DOHH2 (cell line): Measurements from ENCODE around the gene ZBTB43.

ENCODE experiments used
- H3F3A ChIP-seq: fragments of 200-600 bp; sonication (generic), shearing (Covaris generic); 2 replicates; pipeline ENCODE4 v1.6.0; 2016; ENCODE audit warnings: antibody characterized with exemption, mild to moderate bottlenecking; ENCODE audit not compliant: control insufficient read depth, insufficient read depth
- H3K27ac ChIP-seq: fragments of 200-600 bp; sonication (generic); 2 replicates; pipeline ENCODE4 v1.5.1; 2014; ENCODE audit warnings: low read depth, mild to moderate bottlenecking, low read length, moderate library complexity
- H3K27me3 ChIP-seq: fragments of 200-600 bp; sonication (generic); 2 replicates; pipeline ENCODE4 v1.6.1; 2014; ENCODE audit warnings: mild to moderate bottlenecking, low read length, mixed read lengths; ENCODE audit not compliant: control insufficient read depth
- H3K36me3 ChIP-seq: fragments of 200-600 bp; sonication (generic); 2 replicates; pipeline ENCODE4 v1.6.1; 2014; ENCODE audit warnings: mild to moderate bottlenecking, low read length, moderate library complexity, mixed read lengths; ENCODE audit not compliant: control insufficient read depth
- H3K4me1 ChIP-seq: fragments of 200-600 bp; sonication (generic); 2 replicates; pipeline ENCODE4 v1.6.1; 2014; ENCODE audit warnings: mild to moderate bottlenecking, low read length, mixed read lengths; ENCODE audit not compliant: control insufficient read depth
- H3K4me2 ChIP-seq: fragments of 200-600 bp; sonication (generic); 2 replicates; pipeline ENCODE4 v1.6.0; 2014; ENCODE audit warnings: mild to moderate bottlenecking, low read length, moderate library complexity
- H3K4me3 ChIP-seq: fragments of 200-600 bp; sonication (generic); 2 replicates; pipeline ENCODE4 v1.5.1; 2014; ENCODE audit warnings: mild to moderate bottlenecking, low read length, mixed read lengths
- H3K79me2 ChIP-seq: fragments of 200-600 bp; sonication (generic); 2 replicates; pipeline ENCODE4 v1.6.1; 2014; ENCODE audit warnings: mild to moderate bottlenecking, low read length, mixed read lengths; ENCODE audit not compliant: control insufficient read depth
- H3K9me2 ChIP-seq: fragments of 200-600 bp; sonication (generic); replicated peaks from 2 replicates; pipeline ENCODE4 v1.6.1; 2014; ENCODE audit warnings: mild to moderate bottlenecking, low read length, mixed read lengths; ENCODE audit not compliant: control insufficient read depth
- H3K9me3 ChIP-seq: fragments of 200-600 bp; sonication (generic); 2 replicates; pipeline ENCODE4 v1.6.1; 2014; ENCODE audit warnings: antibody characterized with exemption, low read length, mixed read lengths; ENCODE audit not compliant: control insufficient read depth, insufficient read depth
- H4K20me1 ChIP-seq: fragments of 200-600 bp; sonication (generic); 2 replicates; pipeline ENCODE4 v1.6.0; 2014; ENCODE audit warnings: low read depth, mild to moderate bottlenecking, antibody characterized with exemption, low read length, moderate library complexity; ENCODE audit not compliant: control insufficient read depth, insufficient read depth
- EZH2phosphoT487 ChIP-seq: fragments of 200-600 bp; sonication (generic); IDR thresholded peaks from 2 replicates; pipeline ENCODE4 v1.6.1; 2017; ENCODE audit warnings: borderline replicate concordance, mild to moderate bottlenecking, antibody characterized with exemption, low read length, moderate library complexity, mixed read lengths
- TF ChIP-seq, protein P1 (sequence below): fragments of 200-600 bp; sonication (generic); IDR thresholded peaks from one replicate; pipeline ENCODE4 v1.5.1; 2014; ENCODE audit warnings: antibody characterized with exemption, mild to moderate bottlenecking, low read depth, low read length; ENCODE audit not compliant: poor library complexity, severe bottlenecking

ZBTB43 gene

DNA sequence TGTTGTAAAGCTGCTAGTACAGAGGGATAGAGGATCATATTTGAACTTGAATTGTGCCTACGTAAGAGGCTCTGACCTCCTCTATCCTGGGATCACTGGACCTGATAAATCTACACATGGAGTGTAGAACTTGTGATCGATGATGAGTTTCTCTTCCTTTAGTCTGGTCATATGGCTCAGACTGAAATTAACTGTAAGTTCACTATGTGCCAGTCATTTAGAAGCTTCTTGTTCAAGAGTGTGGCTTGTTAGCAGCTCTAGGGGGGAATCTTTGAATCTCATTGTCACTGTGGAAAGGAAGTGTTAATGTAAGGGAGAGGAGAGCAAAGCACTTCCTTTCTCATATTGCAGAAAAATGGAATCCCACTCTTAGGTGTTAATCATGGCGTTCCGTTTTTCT lies 67.7 kb downstream of the ZBTB43 start:
- H3K4me1 ChIP-seq, result peaks cover 9% of the 10 kb centered on the region
- no peaks in the 10 kb centered on the region for H3K9me2 ChIP-seq
- H4K20me1 ChIP-seq, result 0 out of 2 replicates have a peak, but pooled peaks cover 3% of the 10 kb centered on the region
- H3K4me3 ChIP-seq, result no peak overlapping the region
- peaks cover 8% of the 10 kb centered on the region; the same call in 1 of the 2 replicates for H3F3A ChIP-seq
- H3K9me3 ChIP-seq, result no peaks in the 10 kb centered on the region
- no peak overlapping the region for H3K4me2 ChIP-seq
- no peak overlapping the region for H3K27ac ChIP-seq
- no peak for TF ChIP-seq EZH2phosphoT487
- TF ChIP-seq, protein P1, sequence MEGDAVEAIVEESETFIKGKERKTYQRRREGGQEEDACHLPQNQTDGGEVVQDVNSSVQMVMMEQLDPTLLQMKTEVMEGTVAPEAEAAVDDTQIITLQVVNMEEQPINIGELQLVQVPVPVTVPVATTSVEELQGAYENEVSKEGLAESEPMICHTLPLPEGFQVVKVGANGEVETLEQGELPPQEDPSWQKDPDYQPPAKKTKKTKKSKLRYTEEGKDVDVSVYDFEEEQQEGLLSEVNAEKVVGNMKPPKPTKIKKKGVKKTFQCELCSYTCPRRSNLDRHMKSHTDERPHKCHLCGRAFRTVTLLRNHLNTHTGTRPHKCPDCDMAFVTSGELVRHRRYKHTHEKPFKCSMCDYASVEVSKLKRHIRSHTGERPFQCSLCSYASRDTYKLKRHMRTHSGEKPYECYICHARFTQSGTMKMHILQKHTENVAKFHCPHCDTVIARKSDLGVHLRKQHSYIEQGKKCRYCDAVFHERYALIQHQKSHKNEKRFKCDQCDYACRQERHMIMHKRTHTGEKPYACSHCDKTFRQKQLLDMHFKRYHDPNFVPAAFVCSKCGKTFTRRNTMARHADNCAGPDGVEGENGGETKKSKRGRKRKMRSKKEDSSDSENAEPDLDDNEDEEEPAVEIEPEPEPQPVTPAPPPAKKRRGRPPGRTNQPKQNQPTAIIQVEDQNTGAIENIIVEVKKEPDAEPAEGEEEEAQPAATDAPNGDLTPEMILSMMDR, result no peak
- H3K27me3 ChIP-seq, result no peaks in the 10 kb centered on the region
- no peaks in the 10 kb centered on the region; the same call in 1 of the 2 replicates for H3K36me3 ChIP-seq
- peaks cover 42% of the 10 kb centered on the region for H3K79me2 ChIP-seq

DNA sequence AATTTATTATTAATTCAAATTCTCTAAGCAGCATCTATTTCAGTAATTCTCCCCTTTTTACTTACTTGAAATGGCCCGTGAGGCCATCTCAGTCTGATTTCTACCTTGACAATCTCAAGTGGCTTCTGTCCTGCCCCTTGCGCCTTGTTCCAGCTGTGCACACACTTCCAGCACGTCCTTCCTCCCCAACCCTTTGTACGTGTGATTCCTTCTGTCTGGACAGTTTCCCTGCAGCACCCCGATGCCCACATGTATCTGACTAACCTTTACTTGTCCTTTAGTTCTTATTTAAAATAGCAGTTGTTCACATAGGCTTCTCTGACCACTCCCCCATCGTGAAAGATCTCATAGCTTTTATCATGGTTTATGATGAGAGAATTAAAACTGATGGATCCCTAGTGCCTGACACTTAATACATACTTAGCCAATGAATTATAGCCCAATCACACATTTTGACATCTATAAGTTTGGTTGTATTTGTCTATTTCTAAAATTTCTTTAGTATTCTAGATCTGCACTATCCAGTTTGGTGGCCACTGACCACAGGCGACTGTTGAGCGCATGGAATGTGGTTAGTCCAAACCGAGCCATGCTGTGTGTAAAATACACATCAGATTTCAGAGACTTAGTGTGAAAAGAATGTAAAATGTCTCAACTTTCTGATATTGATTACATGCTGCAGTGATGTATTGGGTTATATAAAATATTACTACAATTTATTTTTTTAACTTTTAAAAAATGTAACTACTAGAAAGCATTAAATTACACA lies 69.9 kb downstream of the ZBTB43 start:
- TF ChIP-seq, protein P1, result no peak
- TF ChIP-seq EZH2phosphoT487, result no peak
- Histone ChIP-seq H3K9me2 (no peaks in the 10 kb centered on the region), H3K4me2 (no peak overlapping the region), H3K4me1 (peaks cover 9% of the 10 kb centered on the region), H3K79me2 (peaks cover 21% of the 10 kb centered on the region), H4K20me1 (0 out of 2 replicates have a peak, but pooled peaks cover 3% of the 10 kb centered on the region), H3K27me3 (no peaks in the 10 kb centered on the region), H3F3A (peaks cover 8% of the 10 kb centered on the region; the same call in 1 of the 2 replicates), H3K4me3 (no peak overlapping the region), H3K36me3 (peaks cover 8% of the 10 kb centered on the region), H3K9me3 (no peaks in the 10 kb centered on the region), H3K27ac (no peak overlapping the region)

DNA sequence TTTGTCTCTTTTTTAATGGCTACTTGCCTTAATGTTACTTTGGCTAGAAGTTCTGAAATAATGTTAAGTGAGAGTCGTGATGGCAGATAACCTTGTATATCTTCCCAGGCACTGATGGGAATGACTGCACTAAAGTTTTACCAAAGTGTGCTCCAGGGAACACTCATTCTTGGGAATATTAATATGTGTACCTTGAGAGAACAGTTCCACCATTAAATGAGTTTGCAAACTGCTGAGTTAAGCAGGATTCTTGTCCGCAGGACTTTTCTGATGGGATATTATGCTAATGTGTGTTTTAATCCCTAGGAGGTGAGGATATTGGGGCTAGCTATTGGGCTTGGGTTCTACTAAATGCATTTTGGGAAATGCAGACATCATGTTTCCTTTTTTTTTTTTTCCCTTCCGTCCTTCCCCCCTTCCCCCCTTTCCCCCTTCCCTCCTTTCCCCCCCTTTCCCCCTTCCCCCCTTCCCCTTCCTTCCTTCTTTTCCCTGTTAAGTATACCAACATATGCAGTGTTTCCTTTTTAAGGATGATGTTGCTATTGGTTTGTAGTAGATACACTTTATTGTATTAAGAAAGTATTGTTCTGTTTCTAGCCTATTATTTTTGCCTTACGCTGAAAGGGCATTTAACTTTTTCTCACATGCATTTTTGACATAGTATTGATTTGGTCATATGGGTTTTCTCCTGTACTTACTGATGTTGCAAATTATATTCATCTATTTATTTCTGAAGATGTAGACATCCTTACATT lies 71.1 kb downstream of the ZBTB43 start:
- no peaks in the 10 kb centered on the region for H3K9me2 ChIP-seq
- H3K4me1 ChIP-seq, result peaks cover 9% of the 10 kb centered on the region
- no peak overlapping the region for H3K27ac ChIP-seq
- H4K20me1 ChIP-seq, result 0 out of 2 replicates have a peak, but pooled peaks cover 3% of the 10 kb centered on the region
- peaks cover 21% of the 10 kb centered on the region for H3K79me2 ChIP-seq
- peaks cover 8% of the 10 kb centered on the region; the same call in 1 of the 2 replicates for H3F3A ChIP-seq
- H3K27me3 ChIP-seq, result no peaks in the 10 kb centered on the region
- TF ChIP-seq, protein P1, result no peak
- TF ChIP-seq EZH2phosphoT487, result no peak
- peaks cover 19% of the 10 kb centered on the region for H3K36me3 ChIP-seq
- H3K9me3 ChIP-seq, result no peaks in the 10 kb centered on the region
- H3K4me2 ChIP-seq, result no peak overlapping the region
- no peak overlapping the region for H3K4me3 ChIP-seq
